Umbilical cord (tissue), 2 donors: ENCODE measurements around the gene ZNF205. TPM values are rescaled to one million over a fixed set of nuclear protein-coding genes. Genes with fewer than 3 reads are reported as not detected.
"Not testable (repeated sequence)": the region's sequence is repeated elsewhere in the genome, so short reads cannot be mapped to it uniquely, and the experiment has no call there.

ENCODE experiments used
- DNase-seq: peaks from one replicate; pipeline ENCODE4 v3.0.0-alpha.2; 2015; ENCODE audit warnings: low spot score
- total RNA-seq: library from RNA; depleted of rRNA; stranded (reverse); fragments of >200 nt; gene quantifications from one replicate; pipeline ENCODE4 v1.2.3, GENCODE V29; 2014; ENCODE audit warnings: low replicate concordance; ENCODE audit not compliant: insufficient read depth

Gene ZNF205
- total RNA-seq, 1 donor from 2014 or later, result 8.9 TPM

DNA sequence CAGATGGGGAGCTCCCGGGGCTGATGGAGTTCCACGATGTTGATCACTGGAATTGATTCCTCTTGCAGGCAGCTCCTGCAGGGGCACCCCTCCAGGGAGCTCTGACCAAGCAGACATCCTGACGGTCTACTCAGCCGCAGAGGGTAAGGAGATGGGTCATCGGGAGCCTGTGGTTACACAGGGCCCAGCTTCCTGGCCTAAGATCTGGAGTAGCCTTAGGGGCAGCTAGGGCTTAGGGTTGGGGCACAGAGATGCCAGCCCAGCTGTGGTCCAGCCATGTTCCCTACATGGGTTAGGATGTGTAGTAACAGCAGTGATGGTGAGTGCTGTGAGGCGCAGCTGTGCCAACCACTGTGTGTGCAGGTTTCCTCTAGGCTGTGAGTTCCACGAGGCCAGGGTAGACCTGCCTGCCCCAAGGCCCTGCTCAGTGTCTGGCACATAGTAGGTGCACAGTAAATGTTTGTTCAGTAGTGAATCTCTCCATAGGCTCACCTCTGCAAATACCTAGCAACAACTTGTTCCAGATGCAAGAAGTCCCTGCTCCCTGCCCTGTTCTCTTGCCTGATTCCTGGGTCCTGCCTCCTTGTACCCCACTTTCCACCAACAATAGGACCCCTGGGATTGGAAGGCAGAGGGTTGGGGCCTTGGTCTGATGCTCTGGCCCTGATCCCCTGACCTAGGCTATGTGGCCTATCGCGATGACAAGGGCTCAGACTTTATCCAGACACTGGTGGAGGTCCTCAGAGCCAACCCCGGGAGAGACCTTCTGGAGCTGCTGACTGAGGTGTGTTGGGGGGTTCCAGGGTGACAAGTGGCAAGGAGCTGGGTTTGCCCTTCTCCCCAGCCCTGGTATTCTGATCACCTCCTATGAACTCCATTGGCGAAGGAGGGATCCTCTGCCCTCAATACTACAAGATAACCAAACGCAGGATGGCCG is 36.1 kb downstream of the ZNF205 start:
- no peak for DNase-seq

GRCh38 chr16:3149193-3149530 is 36.8 kb downstream of the ZNF205 start:
- no peak for DNase-seq

DNA sequence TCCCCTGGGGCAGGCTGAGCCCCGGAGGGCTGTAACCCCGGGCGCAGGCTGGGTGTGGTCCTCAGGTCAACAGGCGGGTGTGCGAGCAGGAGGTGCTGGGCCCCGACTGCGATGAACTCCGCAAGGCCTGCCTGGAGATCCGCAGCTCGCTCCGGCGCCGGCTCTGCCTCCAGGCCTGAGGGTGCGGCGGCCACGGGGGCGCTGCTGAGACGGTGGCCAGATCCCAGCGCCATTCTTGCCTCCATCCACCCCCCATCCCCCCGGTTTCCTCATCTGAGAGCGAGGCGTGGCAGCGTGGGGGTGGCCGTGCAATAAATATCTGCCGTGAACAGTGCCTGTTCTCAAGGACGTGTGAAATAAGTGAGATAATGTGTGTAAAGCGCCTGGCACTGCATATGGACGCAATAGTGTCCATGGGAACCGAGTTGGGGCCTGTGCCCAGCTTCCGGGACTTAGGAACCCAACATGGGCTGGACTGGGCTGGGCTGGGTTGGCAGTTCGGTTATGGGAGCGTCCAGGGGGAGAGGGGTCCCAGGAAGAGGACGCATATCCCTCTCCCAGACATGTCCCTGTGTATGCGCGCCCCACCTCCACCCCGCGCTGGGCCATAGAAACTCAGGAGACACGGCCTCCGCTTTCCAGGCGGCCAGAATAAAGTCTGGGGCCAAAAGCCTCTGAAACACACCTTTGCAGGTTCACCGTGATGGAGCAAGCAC is 37.4 kb downstream of the ZNF205 start:
- DNase-seq, result peak; percentile 63

DNA sequence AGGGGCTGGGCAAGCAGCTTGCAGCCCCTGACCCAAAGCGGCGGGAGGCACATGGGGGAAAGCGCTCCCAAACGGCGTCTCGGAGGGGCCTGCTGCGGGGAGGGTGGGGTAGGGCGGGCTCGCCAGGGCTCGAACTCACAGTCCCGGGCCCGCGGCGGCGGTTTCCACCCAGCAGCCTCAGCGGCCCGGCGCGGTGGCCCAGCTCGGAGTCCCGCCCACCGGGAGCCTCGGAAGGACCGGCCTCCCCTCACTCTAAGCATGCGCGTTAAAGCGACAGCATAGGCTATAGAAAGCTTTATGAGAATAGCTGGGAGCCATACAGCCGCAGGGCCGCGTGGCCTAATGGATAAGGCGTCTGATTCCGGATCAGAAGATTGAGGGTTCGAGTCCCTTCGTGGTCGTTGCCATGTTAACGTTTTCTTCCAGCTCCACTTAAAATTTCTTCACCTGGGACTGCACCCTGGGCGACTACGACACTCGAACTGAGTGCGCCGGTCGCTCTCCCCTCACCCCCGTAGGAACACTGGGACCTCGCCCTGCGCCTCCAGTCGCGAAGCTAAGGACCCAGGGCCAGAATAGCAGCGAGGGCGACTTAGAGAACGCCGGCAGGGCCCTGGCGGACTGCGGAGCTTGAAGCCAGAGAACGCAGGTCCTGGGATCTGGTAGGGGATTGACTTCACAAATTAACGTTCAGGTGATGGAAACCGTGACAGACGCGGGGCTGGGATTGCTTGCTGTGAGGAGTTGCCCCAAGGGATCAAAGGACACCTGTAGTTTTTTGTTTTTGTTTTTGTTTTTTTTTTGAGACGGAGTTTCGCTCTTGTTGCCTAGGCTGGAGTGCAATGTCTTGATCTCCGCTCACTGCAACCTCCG is 38.2 kb downstream of the ZNF205 start:
- DNase-seq, result peak; percentile 99

GRCh38 chr16:3152027-3152276 is 39.6 kb downstream of the ZNF205 start:
- no peak for DNase-seq

GRCh38 chr16:3152277-3152990 is 40.0 kb downstream of the ZNF205 start:
- peak; percentile 94 for DNase-seq

- DNase-seq, result no peak
Observed at GRCh38 chr16:3152991-3153368, 40.6 kb downstream of the ZNF205 start.

- no peak for DNase-seq
Observed at GRCh38 chr16:3155181-3155580, 42.8 kb downstream of the ZNF205 start.

- DNase-seq, result no peak
Observed at GRCh38 chr16:3155972-3156371, 43.6 kb downstream of the ZNF205 start.

DNA sequence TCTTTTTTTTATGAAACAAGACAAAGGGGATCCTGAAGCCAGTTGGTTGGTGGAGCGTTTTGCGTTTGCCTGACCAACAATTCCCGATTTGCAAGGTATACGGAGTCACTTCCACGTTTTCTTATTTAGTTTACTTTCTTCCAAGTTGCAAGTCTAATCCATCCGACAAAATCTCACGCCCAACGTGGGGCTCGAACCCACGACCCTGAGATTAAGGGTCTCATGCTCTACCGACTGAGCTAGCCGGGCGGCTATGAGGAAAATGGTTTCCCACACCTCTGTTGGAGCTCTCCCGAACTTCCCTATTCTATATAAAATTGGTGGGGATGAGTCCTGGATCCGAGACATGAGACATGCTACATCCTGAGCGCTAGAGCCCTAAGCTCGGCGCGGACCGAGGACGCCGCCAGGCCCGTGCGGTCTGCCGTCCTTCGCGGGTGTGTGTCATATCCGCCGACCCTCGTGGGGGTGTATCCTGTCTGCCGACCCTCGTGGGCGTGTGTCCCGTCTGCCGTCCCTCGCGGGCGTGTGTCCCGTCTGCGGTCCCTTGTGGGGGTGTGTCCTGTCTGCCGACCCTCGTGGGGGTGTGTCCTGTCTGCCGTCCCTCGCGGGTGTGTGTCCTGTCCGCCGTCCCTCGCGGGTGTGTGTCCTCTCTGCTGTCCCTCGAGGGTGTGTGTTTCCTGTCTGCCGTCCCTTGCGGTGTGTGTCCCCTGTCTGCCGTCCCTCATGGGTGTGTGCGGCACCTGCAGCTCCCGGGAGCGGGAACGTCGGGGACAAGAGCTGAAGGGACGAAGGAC is 45.0 kb downstream of the ZNF205 start:
- peak; percentile 75 for DNase-seq

DNA sequence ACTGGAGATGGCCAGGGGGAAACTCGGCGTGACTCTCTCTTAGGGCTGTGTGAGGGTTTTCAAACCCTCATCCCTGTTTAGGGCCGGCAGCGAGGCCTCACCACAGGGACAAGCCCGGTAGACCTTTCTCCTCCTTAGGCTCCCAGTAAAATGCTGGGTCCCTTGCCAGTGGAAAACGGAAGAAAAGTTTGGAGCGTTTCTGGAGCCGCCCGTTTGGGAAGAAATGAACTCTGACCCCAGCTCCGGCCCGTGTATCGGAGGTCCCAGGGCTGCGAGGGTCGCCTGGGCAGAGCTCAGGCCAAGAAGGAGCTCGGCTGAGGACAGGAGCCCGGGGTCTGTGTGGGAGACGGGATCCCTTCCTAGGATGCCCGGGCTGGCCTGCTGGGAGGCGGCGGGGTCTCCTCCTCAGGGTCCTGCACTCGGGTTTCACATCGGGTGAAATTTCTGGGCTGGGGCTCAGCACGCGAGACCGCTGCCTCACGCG is 45.7 kb downstream of the ZNF205 start:
- peak; percentile 27 for DNase-seq

- peak; percentile 72 for DNase-seq
Observed at GRCh38 chr16:3158510-3159314, 46.3 kb downstream of the ZNF205 start.

- no peak for DNase-seq
Observed at GRCh38 chr16:3161235-3162018, 49.0 kb downstream of the ZNF205 start.

DNA sequence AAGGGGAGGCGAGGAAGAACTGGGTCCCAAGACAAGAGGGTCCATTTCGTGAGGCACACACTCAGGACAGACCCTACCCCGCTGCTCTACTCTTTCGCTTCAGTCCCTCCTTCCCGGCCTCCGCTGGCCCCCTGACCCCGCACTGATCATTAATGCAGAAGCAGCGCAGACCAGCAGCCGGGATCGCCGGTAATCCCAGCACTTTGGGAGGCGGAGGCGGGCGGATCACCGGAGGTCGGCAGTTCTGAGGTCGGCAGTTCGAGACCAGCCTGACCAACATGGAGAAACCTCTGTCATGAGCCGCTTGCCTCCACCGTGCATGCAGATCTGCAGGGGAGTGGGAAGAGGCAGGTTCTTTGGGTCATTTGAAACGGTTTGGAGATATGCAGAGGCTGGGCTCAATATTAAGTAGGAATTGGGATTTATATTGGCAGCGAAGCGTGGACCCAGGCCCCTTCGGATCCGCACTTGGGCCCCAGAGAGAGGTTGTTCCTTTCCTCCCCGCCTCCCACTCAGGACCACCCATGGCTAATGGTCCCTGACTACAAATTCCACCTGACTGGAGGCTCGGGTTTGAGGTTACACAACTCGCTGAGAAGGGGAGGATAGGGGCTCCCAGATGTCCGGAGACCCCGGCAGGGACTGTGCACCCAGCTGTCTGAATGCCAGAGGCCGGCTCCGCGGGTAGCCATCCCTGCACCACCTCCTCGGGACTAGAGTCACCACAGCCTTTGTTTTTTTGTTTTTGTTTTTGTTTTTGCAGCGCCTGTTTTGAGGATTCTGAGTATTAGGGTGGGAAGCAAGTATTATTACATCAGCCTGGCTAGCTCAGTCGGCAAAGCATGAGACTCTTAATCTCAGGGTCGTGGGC is 52.0 kb downstream of the ZNF205 start:
- DNase-seq, result no peak

GRCh38 chr16:3165111-3165822 is 52.9 kb downstream of the ZNF205 start:
- DNase-seq, result no peak

DNA sequence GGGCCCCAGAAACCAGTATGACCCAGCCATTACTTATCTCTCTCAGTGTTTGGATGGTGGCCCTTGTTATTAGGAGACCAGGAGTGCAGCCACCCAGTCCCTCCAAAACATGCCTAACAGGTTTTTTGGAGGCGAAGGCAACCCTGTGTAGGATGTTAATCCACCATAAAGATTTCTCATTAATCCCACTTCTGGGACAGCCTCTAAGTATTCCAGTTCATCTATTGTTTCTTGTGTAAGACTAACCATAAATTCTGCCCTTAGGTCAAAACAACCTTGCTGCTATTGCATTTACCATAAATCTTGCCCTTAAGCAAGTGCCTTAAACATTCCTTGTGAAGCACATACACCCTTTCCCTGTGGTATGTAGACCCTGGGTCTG is 54.1 kb downstream of the ZNF205 start:
- DNase-seq, result no peak

GRCh38 chr16:3168729-3169128 is 56.3 kb downstream of the ZNF205 start:
- DNase-seq, result not testable (repeated sequence)
